GF-D8 (cell line): ENCODE measurements around the gene TMEM168.
"Not testable (repeated sequence)": the region's sequence is repeated elsewhere in the genome, so short reads cannot be mapped to it uniquely, and the experiment has no call there.

ENCODE experiments used
- DNase-seq: peaks from one replicate; lab custom pipeline; 2025; lab: John Stamatoyannopoulos, UW

TMEM168 gene

DNA sequence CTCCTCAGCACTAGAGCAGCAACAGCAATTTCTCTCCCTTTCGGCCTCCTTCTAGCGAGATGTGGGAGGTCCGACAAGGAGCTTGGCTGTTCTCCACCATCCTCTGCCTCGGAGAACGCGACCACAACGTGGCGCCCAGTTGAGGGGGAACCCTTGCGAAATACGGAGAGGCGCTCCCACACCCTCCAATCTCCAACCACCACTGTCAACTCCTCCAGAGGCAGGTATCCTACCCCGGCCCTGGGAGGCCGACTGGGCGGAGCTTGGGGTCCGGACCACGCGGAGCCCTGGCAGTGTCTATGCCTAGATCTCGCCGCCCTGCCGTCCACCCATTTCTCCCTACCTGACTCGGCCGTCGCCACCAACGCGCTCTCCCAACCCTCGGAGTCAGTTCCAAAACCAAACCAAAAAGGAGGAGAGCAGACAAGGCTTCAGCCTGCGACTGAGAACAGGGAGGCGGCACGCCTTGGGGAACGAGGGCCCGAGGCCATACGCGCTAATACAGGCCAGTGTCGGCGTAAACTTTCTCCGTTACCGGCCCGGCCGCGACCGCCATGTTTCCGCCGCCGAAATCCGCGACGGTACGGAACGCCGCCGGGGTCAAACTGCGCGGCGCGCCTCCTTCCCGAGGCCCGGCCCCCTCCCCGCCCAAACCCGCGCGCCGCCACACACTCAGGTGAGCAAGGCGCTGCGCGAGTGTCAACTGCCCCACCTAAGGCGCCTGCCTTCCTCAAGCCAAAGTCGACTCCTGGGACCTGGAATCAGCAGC is at the start of gene TMEM168:
Gene TMEM168 (minus strand): TSS at position 577 of the 769 bp plus-strand sequence. CDS start 5,568 bp downstream, outside the sequence.
- peak; percentile 75 for DNase-seq

- not testable (repeated sequence) for DNase-seq
Observed at GRCh38 chr7:112835928-112836327, 45.7 kb upstream of the TMEM168 start.

- no peak for DNase-seq
Observed at GRCh38 chr7:112833082-112833481, 42.9 kb upstream of the TMEM168 start.

DNA sequence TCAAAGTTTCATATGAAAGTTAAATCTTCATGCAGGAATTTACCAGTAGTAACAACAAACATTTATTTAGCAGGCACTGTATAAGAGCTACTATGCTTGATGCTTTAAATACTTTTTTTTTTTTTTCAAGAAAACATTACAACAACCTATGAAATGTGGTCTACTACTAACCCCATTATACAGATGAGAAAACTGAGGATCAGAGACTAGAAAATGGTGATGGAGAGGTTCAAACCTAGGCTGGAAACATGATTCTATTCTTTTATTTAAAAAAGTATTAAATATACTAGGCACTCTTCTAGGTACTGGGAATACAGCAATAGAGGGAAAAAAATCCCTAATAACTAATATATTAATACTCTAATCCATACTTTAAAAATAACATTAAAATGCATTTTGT is 40.6 kb upstream of the TMEM168 start:
- no peak for DNase-seq

GRCh38 chr7:112828696-112829095 is 38.5 kb upstream of the TMEM168 start:
- no peak for DNase-seq

- no peak for DNase-seq
Observed at GRCh38 chr7:112821345-112821744, 31.2 kb upstream of the TMEM168 start.

GRCh38 chr7:112819536-112819935 is 29.3 kb upstream of the TMEM168 start:
- DNase-seq, result no peak

- DNase-seq, result no peak
Observed at GRCh38 chr7:112806156-112806555, 16.0 kb upstream of the TMEM168 start.

GRCh38 chr7:112802406-112802805 is 12.2 kb upstream of the TMEM168 start:
- DNase-seq, result no peak

- DNase-seq, result no peak
Observed at GRCh38 chr7:112800486-112800885, 10.3 kb upstream of the TMEM168 start.

DNA sequence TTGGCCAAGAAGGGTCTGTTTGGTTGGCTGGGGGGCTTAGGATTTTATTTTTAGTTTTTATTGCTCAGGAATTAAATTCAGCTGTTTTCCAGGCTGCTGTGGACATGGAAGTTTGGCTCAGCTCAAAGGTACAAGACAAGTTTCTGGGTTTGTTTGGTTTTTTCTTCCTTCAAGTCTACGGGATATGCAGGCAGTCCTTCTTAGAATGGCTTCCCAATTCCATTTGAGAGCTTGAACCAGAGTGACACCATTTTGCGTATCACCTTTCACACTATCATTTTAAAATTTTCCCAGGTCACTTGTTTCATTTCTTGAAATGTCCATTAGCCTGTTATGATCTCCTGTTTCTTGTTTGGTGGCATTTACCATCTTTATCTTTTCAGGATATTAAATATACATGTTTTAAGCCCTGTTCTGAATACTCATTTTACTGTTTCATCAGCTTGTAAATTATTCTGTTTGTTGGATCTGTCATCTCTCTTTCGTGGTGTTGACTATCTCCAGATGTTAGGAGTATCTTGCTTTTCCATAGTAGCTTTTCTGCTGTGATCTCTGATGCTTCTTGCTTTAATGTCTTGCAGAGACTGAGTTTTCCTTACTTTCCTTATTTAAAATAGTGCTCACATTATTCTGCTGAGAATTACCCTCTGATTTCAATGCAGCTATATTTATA is 9.4 kb upstream of the TMEM168 start:
- DNase-seq, result no peak

DNA sequence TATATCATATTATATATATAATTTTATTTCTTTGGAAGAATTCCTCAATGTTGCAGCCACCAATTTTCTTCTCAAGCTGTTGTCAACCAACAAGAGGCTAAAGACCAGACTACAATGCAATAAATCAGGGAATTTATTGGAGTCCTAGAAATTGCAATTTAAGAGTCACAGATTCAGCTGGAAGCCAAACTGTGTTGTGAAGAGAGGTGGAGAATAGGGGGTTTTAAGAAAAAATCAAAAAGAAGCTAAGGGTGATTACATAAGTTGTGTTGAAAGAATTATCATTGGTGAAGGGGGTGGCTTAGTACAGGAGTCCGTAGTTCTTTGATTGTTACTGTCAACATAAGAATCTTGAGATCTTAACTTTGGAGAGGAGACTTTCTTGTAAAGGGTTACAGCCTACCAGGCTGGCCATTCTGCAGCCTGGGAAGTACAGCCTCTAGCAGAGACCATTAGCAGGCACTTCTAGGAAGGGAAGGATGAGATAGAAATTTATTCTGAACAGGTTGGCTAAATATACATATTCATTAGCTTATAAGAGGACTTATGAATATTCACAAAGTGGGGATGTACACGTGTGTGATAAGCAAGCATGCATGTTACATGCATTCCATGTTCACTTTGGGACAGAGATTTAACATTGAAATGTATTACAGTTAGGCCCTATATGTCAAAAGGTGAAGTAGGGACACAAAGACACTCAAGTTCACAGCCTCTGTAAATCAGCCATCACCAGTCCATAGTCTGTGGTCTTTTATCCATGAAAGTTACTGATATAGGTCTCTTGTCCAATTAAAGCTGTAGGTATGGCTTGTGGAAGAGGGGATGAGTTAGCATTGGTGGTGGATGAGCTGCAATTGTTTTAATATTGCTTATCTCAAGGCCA is 8.3 kb upstream of the TMEM168 start:
- no peak for DNase-seq

GRCh38 chr7:112796552-112796951 is 6.4 kb upstream of the TMEM168 start:
- DNase-seq, result not testable (repeated sequence)

DNA sequence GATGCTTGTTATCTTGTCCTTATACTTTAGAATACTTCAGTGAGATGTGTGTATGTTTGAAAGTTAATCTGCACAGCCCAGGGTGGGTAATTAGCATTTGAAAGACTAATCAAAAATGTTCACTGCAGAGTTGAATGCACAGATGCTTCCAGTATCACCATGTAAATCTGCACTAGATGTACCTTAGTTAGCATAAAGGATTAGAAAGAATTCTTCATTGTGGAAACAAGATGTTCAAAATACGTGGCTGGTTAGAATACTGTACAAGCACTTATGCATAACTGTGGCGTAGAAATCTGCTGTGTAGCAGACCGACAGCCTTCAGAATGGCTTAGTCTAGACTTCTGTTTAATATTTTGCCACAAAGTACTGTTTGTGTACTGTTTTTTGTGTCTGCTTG is 2.2 kb upstream of the TMEM168 start:
- DNase-seq, result no peak

DNA sequence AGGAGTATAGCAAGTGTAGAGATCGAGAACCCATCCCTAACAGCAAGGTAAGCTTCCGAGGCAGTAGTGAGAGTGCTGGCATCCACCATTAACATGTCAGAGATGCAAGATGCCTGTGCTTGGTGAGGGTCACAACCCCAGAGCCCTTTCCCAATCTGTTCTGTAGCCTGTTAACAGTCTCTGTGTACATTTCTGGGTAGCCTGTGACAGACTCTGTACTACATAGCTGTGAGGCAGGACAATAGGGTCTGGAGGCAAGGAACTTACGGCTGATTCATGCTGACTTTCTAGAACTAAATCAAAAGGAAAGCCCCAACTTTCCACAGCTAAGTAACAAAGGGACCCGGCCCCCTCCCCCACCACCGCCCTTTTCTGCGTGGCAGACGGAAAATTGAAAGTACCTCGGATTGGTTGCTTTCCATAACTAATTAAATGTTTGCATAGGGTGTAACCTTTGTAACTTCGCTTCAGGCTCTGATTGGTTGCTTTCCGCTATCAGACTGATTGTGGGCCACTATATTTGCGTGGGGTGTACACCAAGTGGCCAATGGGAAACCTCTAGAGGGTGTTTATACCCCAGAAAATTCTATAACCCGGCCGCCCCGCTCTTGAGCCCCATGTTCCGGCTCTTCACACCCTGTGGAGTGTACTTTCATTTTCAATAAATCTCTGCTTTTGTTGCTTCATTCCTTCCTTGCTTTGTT is 1.4 kb upstream of the TMEM168 start:
- no peak for DNase-seq

GRCh38 chr7:112790586-112791003 is 402 bp upstream of the TMEM168 start:
- no peak for DNase-seq

DNA sequence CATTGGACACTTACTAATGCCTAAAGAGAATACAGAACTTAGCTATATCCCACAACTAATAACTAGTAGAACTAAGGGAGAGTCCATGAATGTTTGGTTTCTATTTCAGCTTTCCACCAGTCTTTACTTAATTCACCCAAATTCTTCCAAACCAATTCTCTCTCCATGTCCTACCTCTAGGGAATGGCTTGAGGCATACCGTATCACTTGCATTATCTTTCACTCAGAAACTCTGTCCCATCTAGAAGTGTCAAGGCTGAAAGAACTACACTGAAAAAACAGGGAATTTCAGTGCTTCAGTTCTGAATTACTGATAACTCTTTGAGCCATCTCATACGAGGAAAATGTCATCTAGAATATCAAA is 758 bp downstream of the TMEM168 start:
- DNase-seq, result no peak

GRCh38 chr7:112788778-112789343 is 1.3 kb downstream of the TMEM168 start:
- DNase-seq, result no peak

GRCh38 chr7:112784603-112785002 is 5.6 kb downstream of the TMEM168 start:
- no peak for DNase-seq

GRCh38 chr7:112782498-112782897 is 7.7 kb downstream of the TMEM168 start:
- DNase-seq, result no peak

- no peak for DNase-seq
Observed at GRCh38 chr7:112781558-112781957, 8.6 kb downstream of the TMEM168 start.

- no peak for DNase-seq
Observed at GRCh38 chr7:112781110-112781509, 9.1 kb downstream of the TMEM168 start.
